Endothelial cell (in vitro differentiated cells): Measurements from ENCODE around the gene HPDL. TPM values are rescaled to one million over a fixed set of nuclear protein-coding genes. Genes with fewer than 3 reads are reported as not detected.

Experiments used
- DNase-seq: peaks from one replicate; pipeline ENCODE4 v3.0.0; 2021; ENCODE audit warnings: low spot score
- H3K27ac Mint-ChIP-seq: one replicate; pipeline ENCODE4 v1.8.0; 2021; ENCODE audit warnings: mixed read lengths, inconsistent platforms; ENCODE audit not compliant: unreplicated experiment
- H3K27me3 Mint-ChIP-seq: one replicate; pipeline ENCODE4 v1.8.0; 2021; ENCODE audit warnings: mild to moderate bottlenecking, moderate library complexity, mixed read lengths, inconsistent platforms; ENCODE audit not compliant: unreplicated experiment
- H3K36me3 Mint-ChIP-seq: one replicate; pipeline ENCODE4 v1.8.0; 2021; ENCODE audit warnings: mild to moderate bottlenecking, low read depth, mixed read lengths, inconsistent platforms; ENCODE audit not compliant: unreplicated experiment
- H3K4me1 Mint-ChIP-seq: one replicate; pipeline ENCODE4 v1.8.0; 2021; ENCODE audit warnings: mild to moderate bottlenecking, mixed read lengths, inconsistent platforms; ENCODE audit not compliant: unreplicated experiment
- H3K4me3 Mint-ChIP-seq: one replicate; pipeline ENCODE4 v1.8.0; 2021; ENCODE audit warnings: mild to moderate bottlenecking, mixed read lengths, inconsistent platforms; ENCODE audit not compliant: unreplicated experiment
- H3K9me3 Mint-ChIP-seq: one replicate; pipeline ENCODE4 v1.8.0; 2021; ENCODE audit warnings: mixed read lengths, inconsistent platforms; ENCODE audit not compliant: unreplicated experiment
- total RNA-seq: library from RNA; stranded (reverse); fragmentation: NEBNext Ultra II Directional; extraction: Animal tissue kit (Norgen Biotek cat#: 25700); gene quantifications from one replicate; pipeline ENCODE4 v1.2.1, GENCODE V29; 2021; ENCODE audit not compliant: unreplicated experiment
- TF ChIP-seq, protein P1 (sequence below): fragments of 200-600 bp; sonication (generic); IDR thresholded peaks from one replicate; pipeline ENCODE4 v1.5.0; 2021; ENCODE audit warnings: antibody characterized with exemption; ENCODE audit not compliant: unreplicated experiment

Gene HPDL
- total RNA-seq, 1 donor from 2014 or later: 2.5 TPM

DNA sequence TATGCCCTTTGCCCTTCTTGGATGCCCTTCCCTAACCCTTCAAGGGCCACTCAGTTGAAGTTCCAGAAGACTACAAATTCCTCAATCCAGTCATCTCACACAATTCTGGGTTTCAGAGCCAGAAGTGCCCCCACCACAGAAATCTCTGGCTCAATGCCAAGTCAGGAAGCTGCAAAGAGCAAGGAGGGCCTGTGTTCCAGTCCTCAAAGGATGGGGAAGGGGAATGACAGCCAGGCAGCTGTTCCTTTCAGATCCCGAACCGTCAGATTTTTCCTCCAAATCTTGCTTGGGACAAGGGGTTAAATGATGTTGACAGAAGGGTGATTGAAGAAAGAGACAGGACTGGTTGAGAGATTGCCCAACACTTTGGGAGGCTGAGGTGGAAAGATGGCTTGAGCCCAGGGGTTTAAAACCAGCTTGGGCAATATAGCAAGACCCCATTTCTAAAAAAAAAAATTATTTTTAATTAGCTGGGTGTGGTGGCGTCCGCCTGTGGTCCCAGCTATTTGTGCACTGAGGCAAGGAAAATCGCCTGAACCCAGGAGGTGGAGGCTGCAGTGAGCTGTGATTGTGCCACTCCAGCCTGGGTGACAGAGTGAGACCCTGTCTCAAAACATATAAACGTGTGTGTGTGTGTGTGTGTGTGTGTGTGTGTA, 716 bp upstream of the HPDL start:
- Mint-ChIP-seq H3K36me3 (peaks cover 12% of the 10 kb centered on the region), H3K9me3 (no peaks in the 10 kb centered on the region), H3K4me1 (peaks cover 24% of the 10 kb centered on the region), H3K27ac (peak overlapping the region; percentile 30), H3K27me3 (peaks cover 10% of the 10 kb centered on the region), H3K4me3 (peak overlapping the region; percentile 82)
- TF ChIP-seq, protein P1, sequence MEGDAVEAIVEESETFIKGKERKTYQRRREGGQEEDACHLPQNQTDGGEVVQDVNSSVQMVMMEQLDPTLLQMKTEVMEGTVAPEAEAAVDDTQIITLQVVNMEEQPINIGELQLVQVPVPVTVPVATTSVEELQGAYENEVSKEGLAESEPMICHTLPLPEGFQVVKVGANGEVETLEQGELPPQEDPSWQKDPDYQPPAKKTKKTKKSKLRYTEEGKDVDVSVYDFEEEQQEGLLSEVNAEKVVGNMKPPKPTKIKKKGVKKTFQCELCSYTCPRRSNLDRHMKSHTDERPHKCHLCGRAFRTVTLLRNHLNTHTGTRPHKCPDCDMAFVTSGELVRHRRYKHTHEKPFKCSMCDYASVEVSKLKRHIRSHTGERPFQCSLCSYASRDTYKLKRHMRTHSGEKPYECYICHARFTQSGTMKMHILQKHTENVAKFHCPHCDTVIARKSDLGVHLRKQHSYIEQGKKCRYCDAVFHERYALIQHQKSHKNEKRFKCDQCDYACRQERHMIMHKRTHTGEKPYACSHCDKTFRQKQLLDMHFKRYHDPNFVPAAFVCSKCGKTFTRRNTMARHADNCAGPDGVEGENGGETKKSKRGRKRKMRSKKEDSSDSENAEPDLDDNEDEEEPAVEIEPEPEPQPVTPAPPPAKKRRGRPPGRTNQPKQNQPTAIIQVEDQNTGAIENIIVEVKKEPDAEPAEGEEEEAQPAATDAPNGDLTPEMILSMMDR: no peak
- no peak for DNase-seq

DNA sequence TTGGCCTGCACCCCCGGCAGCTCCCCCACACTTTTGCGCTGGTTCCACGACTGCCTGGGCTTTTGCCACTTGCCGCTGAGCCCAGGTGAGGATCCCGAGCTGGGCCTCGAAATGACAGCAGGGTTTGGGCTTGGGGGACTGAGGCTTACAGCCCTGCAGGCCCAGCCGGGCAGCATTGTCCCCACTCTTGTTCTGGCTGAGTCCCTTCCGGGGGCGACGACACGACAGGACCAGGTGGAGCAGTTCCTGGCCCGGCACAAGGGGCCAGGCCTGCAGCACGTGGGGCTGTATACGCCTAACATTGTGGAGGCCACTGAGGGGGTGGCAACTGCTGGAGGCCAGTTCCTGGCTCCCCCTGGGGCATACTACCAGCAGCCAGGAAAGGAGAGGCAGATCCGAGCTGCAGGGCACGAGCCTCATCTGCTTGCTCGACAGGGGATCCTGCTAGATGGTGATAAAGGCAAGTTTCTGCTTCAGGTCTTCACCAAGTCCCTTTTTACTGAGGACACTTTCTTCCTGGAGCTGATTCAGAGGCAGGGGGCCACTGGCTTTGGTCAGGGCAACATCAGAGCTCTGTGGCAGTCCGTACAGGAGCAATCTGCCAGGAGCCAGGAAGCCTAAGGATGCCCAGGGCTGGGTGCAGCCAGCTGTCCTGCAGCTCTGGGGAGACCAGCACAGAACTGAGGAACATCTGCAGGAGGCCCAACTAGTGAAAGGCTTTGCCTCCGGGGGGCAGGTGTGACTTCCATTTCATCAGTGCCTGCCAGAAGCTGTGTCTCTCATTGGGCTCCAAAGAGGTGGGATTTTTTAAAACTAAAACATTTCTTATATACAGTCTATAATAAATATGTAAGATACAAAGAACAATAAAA, 1.2 kb downstream of the HPDL start:
- peak overlapping the region; percentile 19 for H3K4me3 Mint-ChIP-seq
- H3K27ac Mint-ChIP-seq: no peak overlapping the region
- H3K36me3 Mint-ChIP-seq: peaks cover 12% of the 10 kb centered on the region
- DNase-seq: no peak
- TF ChIP-seq, protein P1: no peak
- peaks cover 16% of the 10 kb centered on the region for H3K4me1 Mint-ChIP-seq
- no peaks in the 10 kb centered on the region for H3K9me3 Mint-ChIP-seq
- peaks cover 8% of the 10 kb centered on the region for H3K27me3 Mint-ChIP-seq

DNA sequence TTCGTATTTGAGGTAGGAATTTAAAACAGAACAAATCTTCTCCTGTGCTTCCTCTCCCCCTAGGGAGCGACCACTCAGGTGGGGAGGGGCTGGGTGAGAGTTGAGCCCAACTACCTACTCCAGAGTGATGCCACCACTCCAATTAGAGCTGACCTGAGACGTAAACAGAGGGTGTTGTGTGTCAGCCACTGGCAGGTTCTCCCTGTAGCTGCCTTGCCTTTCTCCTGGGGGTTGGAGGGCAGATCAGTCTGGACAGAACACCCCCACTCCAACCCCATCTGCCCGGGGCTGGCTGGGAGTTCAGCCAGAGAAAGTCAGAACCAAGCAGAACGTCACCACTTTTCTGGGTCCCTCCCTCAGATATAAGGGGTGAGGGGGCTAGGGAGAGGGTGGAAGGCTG, 2.0 kb downstream of the HPDL start:
- DNase-seq: no peak
- peaks cover 8% of the 10 kb centered on the region for H3K27me3 Mint-ChIP-seq
- peak overlapping the region; percentile 36 for H3K27ac Mint-ChIP-seq
- H3K4me1 Mint-ChIP-seq: peaks cover 16% of the 10 kb centered on the region
- TF ChIP-seq, protein P1: no peak
- peak overlapping the region; percentile 19 for H3K4me3 Mint-ChIP-seq
- H3K9me3 Mint-ChIP-seq: no peaks in the 10 kb centered on the region
- peaks cover 12% of the 10 kb centered on the region for H3K36me3 Mint-ChIP-seq

DNA sequence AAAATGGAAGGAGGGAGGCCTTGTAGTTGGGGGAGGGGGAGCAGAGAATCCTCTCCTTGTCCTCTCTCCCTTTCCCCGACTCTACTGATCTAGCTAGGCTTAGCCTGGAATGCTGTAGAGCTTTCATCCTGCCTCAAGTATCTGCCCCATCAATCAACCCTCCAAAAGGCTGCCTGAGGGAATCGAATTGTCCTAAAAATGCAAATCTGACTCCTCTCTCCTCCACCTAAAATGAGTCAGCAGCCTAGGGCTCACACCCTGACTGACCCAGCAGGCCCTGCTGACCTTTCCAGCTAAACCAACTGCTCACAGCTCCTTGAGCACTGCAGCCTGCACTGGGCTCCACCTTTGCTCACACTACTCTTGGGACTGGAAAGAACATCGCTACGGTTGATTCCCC, 2.8 kb downstream of the HPDL start:
- Mint-ChIP-seq H3K4me3 (no peak overlapping the region), H3K4me1 (peaks cover 22% of the 10 kb centered on the region), H3K27me3 (peaks cover 8% of the 10 kb centered on the region), H3K36me3 (peaks cover 12% of the 10 kb centered on the region), H3K27ac (no peak overlapping the region), H3K9me3 (no peaks in the 10 kb centered on the region)
- TF ChIP-seq, protein P1: no peak
- no peak for DNase-seq
